Measurements from ENCODE around the gene ZSCAN22. TPM values are rescaled to one million over a fixed set of nuclear protein-coding genes. Genes with fewer than 3 reads are reported as not detected.
"Not testable (repeated sequence)": the region's sequence is repeated elsewhere in the genome, so short reads cannot be mapped to it uniquely, and the experiment has no call there.

The ZSCAN22 gene
- total RNA-seq, result 2.5 TPM

DNA sequence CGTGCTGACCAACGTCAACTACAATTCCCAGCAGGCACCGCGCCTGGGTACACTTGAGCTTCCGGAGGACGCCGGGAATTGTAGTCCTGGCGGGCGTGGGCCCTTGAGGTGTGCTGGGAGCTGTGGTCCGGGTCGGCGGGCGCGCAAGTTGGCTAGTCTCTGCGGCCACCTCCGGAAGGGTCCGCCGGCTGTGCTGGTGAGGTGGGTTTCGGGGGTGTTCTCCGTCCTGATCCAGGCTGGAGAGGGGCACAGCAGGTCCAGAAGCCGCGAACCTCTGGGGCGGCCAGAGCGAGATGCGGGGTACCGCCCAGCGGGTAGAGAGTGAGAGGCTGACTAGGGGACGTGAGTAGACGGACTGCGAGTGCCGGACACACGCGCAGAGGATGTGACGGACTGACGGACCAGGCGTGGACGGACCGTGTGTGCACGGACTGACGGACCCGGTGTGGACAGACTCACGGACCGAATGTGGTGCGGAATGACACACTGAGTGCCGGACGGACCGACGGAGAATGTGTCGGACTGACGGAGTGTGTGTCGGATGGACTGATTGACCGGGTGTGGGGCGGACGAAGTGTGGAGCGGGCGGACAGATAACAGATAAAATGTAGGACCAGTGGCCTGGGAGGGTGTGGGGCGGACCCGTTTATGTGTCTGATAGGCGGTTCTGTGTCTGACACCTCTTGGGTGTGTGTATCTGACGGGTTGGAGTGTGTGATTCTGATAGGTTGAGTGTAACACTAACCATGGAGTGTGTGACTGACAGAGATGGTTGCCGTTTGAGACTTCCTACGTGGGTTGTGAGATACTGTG, at the start of gene ZSCAN22:
Gene ZSCAN22, plus strand, starts transcription at position 81 of the 813 bp plus-strand sequence. CDS start 7,809 bp downstream, outside the sequence.
- peak; percentile 95 for ATAC-seq

DNA sequence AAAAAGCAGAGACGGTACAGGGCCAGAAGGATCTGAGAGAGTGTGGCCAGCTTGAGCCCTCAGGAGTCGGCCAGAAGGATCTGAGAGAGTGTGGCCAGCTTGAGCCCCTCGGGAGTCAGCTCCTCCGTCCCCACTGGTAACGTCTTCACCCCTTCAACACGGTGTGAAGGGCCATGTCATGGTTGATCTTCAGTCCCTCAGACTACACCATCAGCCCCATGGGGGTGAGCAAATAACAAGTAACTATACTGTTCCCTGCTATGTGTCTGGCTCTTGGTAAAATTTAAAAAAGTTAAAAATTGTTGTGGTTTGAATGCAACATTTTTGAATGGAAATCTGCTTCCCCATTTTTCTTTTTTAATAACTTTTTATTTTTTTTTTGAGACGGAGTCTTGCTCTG, 49.6 kb upstream of the ZSCAN22 start:
- no peak for ATAC-seq

GRCh38 chr19:58277748-58278540, 48.9 kb upstream of the ZSCAN22 start:
- ATAC-seq, result peak; percentile 6

DNA sequence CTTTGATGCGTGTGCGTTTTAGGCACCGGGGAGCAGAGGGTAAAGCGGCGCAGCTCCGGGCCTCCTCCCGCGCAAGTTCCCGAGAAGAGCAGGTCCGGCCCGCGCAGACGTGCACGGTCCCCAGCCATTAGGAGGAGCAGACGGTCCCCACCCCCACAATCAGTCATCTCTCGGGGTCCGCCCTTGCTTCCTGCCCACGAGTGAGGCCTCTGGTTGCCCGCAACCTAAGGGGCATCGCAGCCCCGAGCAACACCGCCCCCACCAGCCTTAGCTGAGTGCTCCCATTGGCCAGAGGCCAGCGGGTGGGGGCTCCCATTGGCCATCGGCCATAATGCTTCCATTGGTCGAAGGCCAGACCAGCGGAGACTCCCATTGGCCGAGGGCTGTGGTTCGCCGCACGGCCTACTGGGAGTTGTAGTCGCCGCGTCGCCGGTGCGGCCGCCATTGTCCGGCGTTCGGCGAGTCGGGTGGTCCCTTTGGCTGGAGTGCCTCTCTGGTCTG, 48.2 kb upstream of the ZSCAN22 start, which contains the start of gene ZNF8:
Gene ZNF8, plus strand, starts transcription at position 415 of the 501 bp plus-strand sequence. CDS start 127 bp downstream, outside the sequence.
- peak; percentile 99 for ATAC-seq

DNA sequence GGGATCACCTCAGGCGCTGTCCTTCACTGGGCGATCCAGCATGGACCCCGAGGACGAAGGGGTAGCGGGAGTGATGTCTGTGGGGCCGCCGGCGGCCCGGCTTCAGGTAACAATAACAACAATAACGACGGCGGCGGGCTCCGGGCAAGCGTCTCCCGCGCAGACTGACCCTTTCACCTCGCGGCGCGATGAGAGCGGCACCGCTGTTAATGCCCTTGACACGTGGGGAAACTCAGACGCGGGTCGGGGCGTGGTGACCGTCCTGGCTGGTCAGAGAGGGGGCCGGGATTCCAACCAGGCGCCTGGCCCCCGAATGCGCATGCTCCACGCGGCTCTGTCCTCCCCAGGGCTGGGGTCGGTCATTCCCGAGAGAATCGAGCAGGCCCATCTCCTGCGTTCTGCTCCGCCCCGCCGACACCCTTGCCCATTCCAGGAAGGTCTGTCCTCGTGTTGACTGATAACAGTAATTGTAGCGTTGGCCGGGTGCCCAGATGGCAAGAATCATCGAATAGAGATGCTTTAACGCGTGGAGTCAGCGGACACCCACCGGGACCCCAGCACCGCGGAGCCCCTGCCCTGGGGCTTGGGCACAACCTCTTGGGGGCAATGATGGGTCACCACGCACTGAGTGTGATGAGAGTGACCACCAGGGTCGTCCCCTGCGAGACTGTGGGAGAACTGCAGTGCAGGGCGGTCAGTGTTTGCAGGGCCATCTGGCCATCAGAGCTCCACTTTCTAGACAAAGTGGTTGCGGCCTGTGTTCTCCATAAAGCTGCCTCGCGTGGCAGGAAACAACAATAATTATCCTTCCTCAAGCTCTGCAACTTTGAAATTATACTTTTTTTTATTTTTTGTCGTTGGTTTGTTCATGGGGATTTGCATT, 47.5 kb upstream of the ZSCAN22 start:
- ATAC-seq, result peak; percentile 40

- ATAC-seq, result no peak
Measured at GRCh38 chr19:58279925-58280316, 46.9 kb upstream of the ZSCAN22 start.

DNA sequence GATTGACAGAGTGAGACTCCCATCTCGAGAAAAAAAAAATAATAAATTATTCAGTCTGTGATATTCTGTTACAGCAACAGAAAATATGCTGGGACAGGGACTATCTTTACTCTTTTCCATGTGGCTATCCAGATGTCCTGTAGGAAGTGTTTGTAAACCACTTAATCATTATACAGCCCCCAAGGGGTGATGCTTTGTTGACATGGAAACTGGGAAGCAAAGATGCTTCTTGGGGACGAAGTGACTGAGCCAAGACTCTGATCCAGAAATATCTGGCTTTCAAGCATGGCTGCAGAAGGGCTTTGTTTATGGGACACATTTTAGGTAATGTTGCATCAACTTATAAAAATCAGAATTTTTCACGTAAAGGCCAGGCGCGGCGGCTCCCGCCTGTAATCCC, 42.6 kb upstream of the ZSCAN22 start:
- ATAC-seq, result no peak

DNA sequence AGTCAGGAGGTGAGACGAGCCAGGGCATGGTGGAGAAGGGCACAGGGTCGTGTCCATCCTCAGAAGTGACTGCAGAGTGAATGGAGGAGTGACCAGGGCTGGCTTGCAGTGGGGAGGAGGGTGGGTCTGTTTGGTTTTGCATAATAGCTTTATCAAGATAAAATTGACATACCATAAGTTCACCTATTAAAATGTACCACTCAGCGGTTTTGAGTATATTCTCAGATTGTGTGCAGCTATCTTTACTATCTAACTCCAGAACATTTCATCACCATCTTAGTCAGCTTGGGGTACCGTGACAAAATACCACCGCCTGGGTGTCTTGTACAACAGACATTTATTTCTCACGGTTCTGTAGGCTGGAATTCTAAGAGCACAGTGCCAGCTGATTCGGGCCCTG, 34.9 kb upstream of the ZSCAN22 start:
- ATAC-seq, result no peak

DNA sequence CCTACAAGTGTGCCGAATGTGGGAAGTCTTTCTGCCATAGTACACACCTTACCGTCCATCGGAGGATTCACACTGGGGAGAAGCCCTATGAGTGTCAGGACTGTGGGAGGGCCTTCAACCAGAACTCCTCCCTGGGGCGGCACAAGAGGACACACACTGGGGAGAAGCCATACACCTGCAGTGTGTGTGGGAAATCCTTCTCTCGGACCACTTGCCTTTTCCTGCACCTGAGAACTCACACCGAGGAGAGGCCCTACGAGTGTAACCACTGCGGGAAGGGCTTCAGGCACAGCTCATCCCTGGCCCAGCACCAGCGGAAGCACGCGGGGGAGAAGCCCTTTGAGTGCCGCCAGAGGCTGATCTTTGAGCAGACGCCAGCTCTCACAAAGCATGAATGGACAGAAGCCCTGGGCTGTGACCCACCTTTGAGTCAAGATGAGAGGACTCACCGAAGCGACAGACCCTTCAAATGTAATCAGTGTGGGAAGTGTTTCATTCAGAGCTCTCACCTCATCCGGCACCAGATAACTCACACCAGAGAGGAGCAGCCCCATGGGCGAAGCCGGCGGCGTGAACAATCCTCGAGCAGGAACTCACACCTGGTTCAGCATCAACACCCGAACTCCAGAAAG, 31.9 kb upstream of the ZSCAN22 start:
- no peak for ATAC-seq

DNA sequence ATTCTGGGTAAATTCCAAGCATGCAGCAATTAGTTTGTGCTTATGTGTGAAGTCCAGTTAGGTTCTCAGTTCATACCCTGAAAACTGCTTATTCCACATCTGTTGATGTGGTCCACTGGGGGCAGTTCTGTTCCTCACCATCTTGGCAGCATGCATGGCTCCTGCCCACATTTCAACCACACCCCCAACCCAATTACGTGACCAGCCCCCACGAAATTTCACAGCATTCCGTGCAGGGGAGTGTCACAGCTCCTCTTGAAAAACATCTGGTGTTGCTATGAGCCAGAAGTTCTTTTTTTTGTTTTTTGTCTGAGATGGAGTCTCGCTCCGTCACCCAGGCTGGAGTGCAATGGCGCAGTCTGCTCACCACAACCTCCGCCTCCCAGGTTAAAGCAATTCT, 30.7 kb upstream of the ZSCAN22 start:
- no peak for ATAC-seq

GRCh38 chr19:58300620-58301019, 26.2 kb upstream of the ZSCAN22 start:
- ATAC-seq, result no peak

DNA sequence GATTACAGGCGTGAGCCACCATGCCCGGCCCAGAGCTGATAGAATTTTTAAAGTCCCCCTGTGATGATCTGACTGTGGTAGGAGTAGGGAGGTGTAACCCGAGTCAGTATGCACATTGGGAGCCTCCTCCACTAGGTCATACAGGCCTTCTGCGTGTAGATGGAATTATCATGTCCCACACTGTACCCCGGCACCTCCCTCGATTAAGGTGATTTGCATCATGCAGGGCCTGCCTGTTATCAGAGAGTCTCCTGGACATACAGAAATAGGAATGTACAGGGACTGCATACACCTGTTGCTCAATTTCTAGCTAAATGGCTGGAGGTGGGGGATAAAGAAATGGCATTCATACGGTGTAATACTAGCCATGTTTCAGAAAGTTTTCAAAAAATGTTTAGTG, 22.5 kb upstream of the ZSCAN22 start:
- no peak for ATAC-seq

DNA sequence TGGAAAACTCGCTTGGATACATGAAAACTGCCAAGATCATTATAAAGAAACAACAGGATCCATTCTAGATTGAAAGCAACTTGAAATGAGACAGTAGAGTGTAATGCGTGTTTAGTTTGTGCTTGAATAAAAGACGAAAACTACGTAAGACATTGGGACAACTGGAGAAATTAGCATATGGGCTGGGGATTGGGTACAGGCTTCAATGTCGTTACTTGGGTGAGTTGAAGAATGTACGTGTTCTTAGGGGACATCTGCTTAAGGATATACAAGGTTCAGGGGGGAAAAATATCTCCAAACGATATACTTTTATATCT, 22.1 kb upstream of the ZSCAN22 start:
- ATAC-seq, result peak; percentile 4

DNA sequence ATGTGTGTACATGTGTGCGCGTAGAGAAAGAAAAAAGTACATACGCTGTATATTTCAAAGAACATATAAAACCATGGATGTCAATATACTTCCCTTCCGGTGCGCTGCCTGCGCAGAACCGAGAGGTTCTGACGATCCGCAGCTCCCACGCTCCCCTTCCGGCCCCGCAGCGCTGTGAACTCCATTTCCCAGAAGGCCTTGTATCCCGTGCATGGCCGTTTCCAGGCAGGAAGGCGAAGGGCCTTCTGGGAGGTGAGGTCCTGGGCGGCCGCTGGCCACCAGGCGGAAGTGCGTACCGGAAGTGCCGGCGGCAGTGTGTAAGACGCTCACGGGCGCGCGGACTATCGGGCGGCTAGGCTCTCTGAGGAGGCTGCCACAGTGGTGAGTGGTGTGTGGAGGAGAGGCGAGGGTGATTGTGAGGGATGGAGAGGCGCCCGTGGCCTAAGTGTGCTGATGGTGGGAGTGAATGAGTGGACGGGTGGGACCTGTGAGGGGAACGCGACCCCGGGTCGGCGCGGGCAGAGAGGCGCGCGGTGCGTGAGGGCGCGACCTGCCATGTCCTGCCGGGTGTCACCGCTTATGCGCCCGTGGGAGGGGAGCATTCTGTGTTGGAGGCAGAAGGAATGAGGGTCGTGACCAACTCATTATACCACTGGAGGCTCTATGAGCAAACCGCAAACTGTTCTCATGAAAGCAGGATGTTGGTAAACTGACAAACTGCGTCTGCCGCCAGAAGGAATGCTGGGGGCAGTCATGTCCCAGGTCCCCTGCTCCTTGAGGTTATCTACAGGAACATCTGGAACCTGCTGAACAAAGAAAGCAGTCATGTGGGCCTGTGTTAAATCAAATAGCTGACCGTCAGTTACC, 21.5 kb upstream of the ZSCAN22 start, which contains the start of gene ERVK3-1:
Gene ERVK3-1, plus strand, starts transcription at position 313 of the 867 bp plus-strand sequence. CDS start 6,792 bp downstream, outside the sequence.
- ATAC-seq, result peak; percentile 99

DNA sequence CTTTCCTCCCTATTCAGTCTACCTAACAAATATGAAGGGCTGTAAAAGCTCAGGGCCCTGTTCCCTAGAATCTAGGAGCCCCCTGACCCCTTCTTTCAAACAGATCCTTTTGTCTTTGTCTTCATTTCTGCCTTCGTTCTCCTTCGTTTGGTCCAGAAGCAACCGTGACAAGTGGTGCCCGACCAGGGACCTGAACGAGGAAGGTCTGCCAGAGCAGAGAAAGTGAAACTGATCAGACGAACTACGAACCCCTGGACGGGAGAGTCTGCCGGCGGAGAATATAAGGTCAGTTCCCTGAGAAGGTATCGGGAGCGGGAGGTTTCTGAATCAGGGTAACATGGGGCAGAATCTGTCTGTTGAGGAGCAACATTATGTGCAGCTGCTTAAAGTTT, 20.9 kb upstream of the ZSCAN22 start:
- no peak for ATAC-seq

DNA sequence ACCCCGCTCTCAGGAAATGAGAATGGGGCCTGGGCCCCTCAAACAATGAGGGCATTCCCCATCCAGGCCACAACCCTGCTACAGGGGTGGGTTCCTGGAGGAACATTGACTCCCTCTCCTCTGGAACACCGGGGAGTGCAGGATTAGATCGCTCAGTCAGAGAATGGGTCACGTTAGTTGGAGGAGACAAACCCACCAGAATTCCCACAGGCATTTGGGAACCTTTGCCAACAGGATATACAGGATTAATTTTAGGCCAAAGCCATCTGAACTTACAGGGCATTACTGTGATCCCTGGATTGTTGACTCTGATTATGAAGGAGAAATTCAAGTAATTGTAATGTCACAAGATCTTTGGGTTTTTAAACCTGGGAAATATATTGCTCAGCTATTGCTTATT, 19.1 kb upstream of the ZSCAN22 start:
- ATAC-seq, result no peak

- ATAC-seq, result not testable (repeated sequence)
Measured at GRCh38 chr19:58310685-58311084, 16.1 kb upstream of the ZSCAN22 start.

DNA sequence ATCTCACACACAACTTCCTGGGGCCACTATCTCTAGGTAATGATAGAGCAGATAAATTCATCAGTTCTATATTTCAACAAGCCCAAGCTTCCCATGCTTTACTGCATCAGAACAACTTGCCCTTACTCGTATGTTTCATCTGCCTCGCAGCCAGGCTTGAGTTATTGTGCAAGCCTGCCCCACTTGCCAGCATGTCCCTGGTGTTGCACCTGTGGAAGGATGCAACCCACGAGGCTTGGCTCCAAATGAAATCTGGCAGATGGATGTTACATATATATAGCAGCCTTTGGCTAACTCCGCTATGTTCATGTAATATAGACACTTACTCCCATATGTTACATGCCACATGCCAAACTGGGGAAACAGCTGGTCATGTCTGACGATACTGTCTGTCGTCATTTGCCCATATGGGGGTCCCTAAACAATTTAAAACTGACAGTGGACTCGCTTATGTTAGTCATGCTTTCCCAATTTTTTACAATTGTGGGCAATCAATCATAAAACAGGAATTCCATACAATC, 15.4 kb upstream of the ZSCAN22 start:
- ATAC-seq, result no peak

- ATAC-seq, result no peak
Measured at GRCh38 chr19:58315580-58315979, 11.2 kb upstream of the ZSCAN22 start.

DNA sequence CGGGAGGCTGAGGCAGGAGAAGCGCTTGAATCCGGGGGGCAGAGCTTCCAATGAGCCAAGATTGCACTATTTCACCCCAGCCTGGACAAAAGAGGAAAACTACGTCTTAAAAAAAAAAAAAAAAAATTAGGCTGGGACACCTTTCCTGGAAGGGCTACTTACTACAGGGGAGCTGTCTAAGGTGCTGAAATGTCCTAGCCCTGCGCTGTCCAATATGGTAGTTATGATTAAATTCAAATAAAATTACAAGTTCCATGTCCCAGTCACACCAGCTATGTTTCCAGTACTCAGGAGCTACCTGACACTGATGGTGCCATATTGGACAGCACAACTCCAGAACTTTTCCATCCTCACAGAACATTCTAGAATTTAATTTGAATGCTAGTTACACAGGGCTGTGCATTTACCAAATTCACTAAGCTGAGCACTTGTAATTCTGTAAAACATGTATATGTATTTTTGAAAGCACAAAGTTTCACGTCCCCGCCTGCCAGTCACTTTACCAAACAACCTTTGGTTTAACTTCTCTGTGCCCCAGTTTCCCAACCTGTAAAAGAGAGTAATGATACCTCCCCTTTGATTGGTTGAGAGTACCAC, 9.2 kb upstream of the ZSCAN22 start:
- no peak for ATAC-seq

Data from esophagus mucosa (tissue), 1 donor.